Stomach smooth muscle (tissue), 2 donors: ENCODE results near the gene TUSC2.
A peak's percentile ranks its signal among the peaks of the same experiment; 100 is the strongest.

Experiments used
- H3K27ac ChIP-seq: one replicate; pipeline ENCODE4 v1.7.0; 2013; ENCODE audit warnings: mild to moderate bottlenecking, low read length, inconsistent platforms
- H3K27me3 ChIP-seq, 2 donors: one replicate each; pipeline ENCODE4 v1.7.0; 2013; ENCODE audit warnings: low read length in 2 of 2; ENCODE audit not compliant: insufficient read depth in 2 of 2, control insufficient read depth in 1 of 2
- H3K36me3 ChIP-seq, 2 donors: one replicate each; pipeline ENCODE4 v1.7.0; 2013; ENCODE audit warnings: low read length in 2 of 2; ENCODE audit not compliant: control insufficient read depth in 2 of 2, insufficient read depth in 2 of 2
- H3K4me1 ChIP-seq: one replicate; pipeline ENCODE4 v1.7.0; 2013; ENCODE audit warnings: low read length; ENCODE audit not compliant: control insufficient read depth, insufficient read depth
- H3K4me3 ChIP-seq, 2 donors: one replicate each; pipeline ENCODE4 v1.7.0; 2013; ENCODE audit warnings: low read length in 2 of 2
- H3K9ac ChIP-seq, 2 donors: one replicate each; pipeline ENCODE4 v1.7.0; 2013; ENCODE audit warnings: low read length in 2 of 2, mild to moderate bottlenecking in 1 of 2
- H3K9me3 ChIP-seq, 2 donors: one replicate each; pipeline ENCODE4 v1.7.0; 2013; ENCODE audit warnings: low read length in 2 of 2; ENCODE audit not compliant: control insufficient read depth in 2 of 2
- donor health status: healthy.
- donor health status: Pancreatic carcinoma.

TUSC2 gene

GRCh38 chr3:50354186-50354764 lies 26.3 kb upstream of the TUSC2 start:
- Histone ChIP-seq H3K4me1 (peaks cover 67% of the 10 kb centered on the region), H3K4me3 (no peak overlapping the region), H3K36me3 (peaks cover 7 to 31% of the 10 kb centered on the region in 2 donors), H3K9ac (no peak overlapping the region), H3K27me3 (no peaks in the 10 kb centered on the region), H3K27ac (no peak overlapping the region), H3K9me3 (no peaks in the 10 kb centered on the region)

- Histone ChIP-seq H3K4me3 (no peak overlapping the region), H3K4me1 (peaks cover 65% of the 10 kb centered on the region), H3K27me3 (no peaks in the 10 kb centered on the region), H3K27ac (no peak overlapping the region), H3K36me3 (peaks cover 7 to 34% of the 10 kb centered on the region in 2 donors), H3K9me3 (no peaks in the 10 kb centered on the region), H3K9ac (no peak overlapping the region)
These were observed 25.4 kb upstream of the TUSC2 start for GRCh38 chr3:50353245-50354004.

DNA sequence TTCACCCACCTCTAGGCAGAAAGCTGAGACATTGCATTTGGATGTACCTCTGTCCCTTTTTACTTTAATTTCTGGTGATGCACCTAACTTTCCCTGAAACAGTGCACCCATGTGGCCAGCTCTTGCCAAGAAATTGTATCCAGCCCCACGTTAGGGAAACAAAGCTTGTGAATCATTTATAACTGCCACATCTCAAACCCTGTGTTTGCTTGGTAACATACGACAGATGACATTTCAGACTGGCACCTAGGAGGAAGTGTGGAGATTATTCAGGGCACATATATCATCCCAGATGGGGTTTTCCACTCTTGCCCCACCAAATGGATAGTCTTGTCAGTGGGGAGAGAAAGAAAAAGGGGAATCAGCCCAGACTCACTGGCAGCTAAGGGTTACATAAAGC lies 24.8 kb upstream of the TUSC2 start:
- no peaks in the 10 kb centered on the region for H3K9me3 ChIP-seq
- H3K4me1 ChIP-seq = peaks cover 61% of the 10 kb centered on the region

DNA sequence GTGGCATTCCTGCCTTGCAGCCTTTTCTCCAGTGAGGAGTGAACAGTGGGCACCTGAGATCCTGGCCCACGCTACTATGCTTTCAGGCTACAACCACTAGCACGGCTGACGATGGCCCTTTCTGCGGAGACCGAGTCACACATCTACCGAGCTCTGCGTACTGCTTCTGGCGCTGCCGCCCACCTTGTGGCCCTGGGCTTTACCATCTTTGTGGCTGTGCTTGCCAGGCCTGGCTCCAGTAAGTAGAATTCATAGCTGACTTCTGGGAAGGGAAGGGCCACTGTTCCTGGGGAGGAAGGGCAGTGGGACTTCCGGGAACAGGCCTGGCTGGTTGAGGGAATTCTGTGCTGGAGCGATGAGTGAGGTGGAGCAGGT lies 23.3 kb upstream of the TUSC2 start:
- peak overlapping the region; percentile 90 for H3K27ac ChIP-seq
- no peaks in the 10 kb centered on the region for H3K9me3 ChIP-seq
- peaks cover 49% of the 10 kb centered on the region for H3K4me1 ChIP-seq
- peak overlapping the region; percentile 83 to 99 for H3K4me3 ChIP-seq
- peak overlapping the region; percentile 42 to 74 for H3K9ac ChIP-seq
- H3K36me3 ChIP-seq = peaks cover 4 to 39% of the 10 kb centered on the region in 2 donors
- H3K27me3 ChIP-seq = no peaks in the 10 kb centered on the region

More for the DNA sequence above, 24.8 kb upstream of the TUSC2 start:
- Histone ChIP-seq H3K27ac (no peak overlapping the region), H3K27me3 (no peaks in the 10 kb centered on the region), H3K4me3 (no peak overlapping the region), H3K9ac (no peak overlapping the region), H3K36me3 (peaks cover 7 to 40% of the 10 kb centered on the region in 2 donors)

DNA sequence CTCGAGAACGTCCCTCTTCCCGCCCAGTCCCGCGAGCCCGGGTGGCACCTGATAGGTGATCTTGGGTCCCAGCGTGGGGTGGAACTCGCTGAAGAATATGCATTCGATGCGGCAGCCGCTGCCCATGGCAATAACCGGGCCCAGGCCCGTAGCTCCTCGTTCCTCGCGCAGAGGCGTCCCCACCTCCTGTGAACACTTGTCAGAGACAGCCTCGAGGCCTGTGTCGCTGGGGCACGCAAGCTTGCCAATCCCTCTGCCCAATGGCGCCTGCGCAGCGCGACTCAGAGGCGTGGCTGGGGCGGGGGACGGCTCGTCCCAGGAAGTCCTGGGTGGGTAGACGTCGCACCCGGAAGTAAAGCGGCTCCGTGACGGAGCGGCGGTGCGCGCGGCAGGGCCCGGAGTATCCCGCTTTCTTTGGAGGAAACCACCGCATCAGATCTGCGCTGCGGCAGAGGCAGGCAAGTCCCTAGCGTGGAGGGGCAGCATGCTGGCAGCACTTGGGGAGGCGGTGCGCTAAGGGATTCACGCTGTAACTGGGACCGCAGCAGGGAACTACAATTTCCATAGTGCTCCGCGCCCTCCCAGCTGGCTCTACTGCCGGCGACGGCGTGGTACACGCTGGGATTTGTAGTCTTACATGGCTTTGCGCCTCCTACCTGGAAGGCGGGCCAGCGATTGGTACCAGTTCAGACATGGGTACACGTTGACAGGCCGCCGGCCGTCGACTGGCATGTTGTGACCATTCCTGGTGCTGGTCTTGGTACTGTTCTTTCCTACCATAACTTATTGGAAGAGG lies 22.7 kb upstream of the TUSC2 start, which contains the start of the genes CYB561D2 and NPRL2:
Gene CYB561D2 (plus strand): TSS at position 336 of the 796 bp plus-strand sequence. CDS start 572 bp downstream, outside the sequence.
Gene NPRL2 (minus strand): TSS at position 249 of the 796 bp plus-strand sequence. CDS start 123 bp downstream, at position 126.
- peaks cover 4 to 38% of the 10 kb centered on the region in 2 donors for H3K36me3 ChIP-seq
- peak within 1 kb of the TSS; percentile 90 for H3K27ac ChIP-seq
- H3K27me3 ChIP-seq = no peaks in the 10 kb centered on the region
- peaks cover 45% of the 10 kb centered on the region for H3K4me1 ChIP-seq
- H3K9me3 ChIP-seq = no peaks in the 10 kb centered on the region
- peak within 1 kb of the TSS; percentile 83 to 99 for H3K4me3 ChIP-seq
- H3K9ac ChIP-seq = peak within 1 kb of the TSS; percentile 74 to 89

DNA sequence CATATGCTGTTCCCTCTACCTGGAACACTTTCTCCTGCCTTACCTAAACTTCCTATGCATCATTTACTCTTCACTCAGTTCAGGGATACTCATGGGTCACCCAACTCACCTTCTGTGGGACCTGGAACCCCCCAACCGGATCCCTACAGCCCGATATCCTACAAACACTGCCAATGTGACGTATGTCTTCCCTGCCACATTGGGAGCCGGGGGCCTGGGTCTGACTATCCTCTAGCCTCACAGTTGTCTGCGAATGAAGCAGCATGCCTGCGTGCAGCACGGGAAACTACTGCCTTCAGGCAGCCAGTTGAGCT lies 22.1 kb upstream of the TUSC2 start:
- Histone ChIP-seq H3K9ac (peak overlapping the region; percentile 74 to 89), H3K4me1 (peaks cover 45% of the 10 kb centered on the region), H3K27ac (peak overlapping the region; percentile 90), H3K36me3 (peaks cover 4 to 32% of the 10 kb centered on the region in 2 donors), H3K9me3 (no peaks in the 10 kb centered on the region), H3K27me3 (peaks cover 0 to 3% of the 10 kb centered on the region in 2 donors), H3K4me3 (peak overlapping the region; percentile 83 to 99)

DNA sequence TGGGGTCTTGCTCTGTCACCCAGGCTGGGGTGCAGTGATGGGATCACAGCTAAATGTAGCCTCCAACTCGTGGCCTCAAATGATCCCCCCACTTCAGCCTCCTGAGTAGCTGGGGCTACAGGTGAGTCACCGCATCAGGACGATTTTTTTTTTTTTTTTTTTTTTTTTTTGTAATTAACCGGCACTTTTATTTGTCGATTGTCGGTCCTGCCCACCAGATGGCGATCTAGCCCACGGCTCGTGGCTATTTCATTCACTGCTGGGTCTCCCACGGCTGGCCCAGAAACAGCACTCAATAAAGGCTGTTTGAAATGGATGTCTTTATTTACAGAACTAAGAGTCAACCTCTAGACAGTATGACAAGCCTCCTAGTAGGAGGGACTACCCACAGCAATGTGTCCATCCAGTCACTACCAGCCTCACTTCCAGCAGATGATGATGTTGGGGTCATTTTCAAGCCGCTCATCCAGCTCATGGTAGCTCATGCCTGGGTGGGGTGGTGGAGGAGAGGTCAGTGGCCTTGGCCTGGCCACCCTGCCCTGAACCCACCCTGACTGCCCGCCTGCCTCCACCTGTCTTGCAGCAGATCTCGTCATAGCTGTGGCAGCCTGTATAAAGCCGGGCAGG lies 19.3 kb upstream of the TUSC2 start:
- peaks cover 0 to 14% of the 10 kb centered on the region in 2 donors for H3K36me3 ChIP-seq
- no peak overlapping the region for H3K27ac ChIP-seq
- peaks cover 43% of the 10 kb centered on the region for H3K4me1 ChIP-seq
- no peak overlapping the region for H3K4me3 ChIP-seq
- no peaks in the 10 kb centered on the region for H3K9me3 ChIP-seq
- peaks cover 3 to 4% of the 10 kb centered on the region in 2 donors for H3K27me3 ChIP-seq
- H3K9ac ChIP-seq = no peak overlapping the region

DNA sequence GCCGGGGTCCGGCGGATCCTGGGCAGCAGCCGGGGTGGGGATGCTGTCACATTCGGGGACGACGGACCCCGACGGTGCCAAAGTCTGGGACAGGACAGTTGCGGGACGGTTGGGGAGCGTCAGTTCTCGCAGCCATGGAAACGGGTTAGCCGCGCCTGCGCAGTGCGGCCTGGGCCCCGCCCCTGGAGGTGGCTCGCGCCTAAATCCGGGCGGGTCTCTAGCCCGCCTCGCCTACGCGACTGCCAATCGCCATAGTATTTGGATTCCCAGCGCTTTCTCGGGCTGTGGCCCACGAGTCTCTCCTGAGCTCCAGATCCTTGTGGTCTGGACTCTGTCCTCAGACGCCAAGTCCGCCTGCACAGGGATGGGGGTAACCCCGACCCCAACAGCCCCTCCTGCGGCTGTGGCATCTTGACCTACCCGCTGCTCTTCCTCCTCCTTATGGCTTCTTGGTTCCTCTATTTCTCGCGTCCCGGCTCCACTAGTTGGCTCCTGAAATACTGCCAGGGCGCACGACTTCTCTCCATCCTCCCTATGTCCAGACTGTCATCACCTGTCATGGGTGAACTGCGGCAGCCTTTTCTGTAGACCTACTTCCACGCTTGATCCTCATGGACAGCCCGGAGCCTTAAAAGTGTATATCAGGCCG lies 17.7 kb upstream of the TUSC2 start, which contains the start of gene ZMYND10:
Gene ZMYND10 (minus strand): TSS at position 147 of the 649 bp plus-strand sequence. CDS start 153 bp downstream, outside the sequence.
- H3K4me1 ChIP-seq = peaks cover 40% of the 10 kb centered on the region
- H3K27me3 ChIP-seq = peaks cover 3 to 4% of the 10 kb centered on the region in 2 donors
- peak within 1 kb of the TSS; percentile 36 to 46 for H3K9ac ChIP-seq
- peaks cover 0 to 14% of the 10 kb centered on the region in 2 donors for H3K36me3 ChIP-seq
- no peaks in the 10 kb centered on the region for H3K9me3 ChIP-seq
- H3K27ac ChIP-seq = no peak within 1 kb of the TSS
- peak within 1 kb of the TSS; percentile 33 to 69 for H3K4me3 ChIP-seq

- peaks cover 0 to 14% of the 10 kb centered on the region in 2 donors for H3K36me3 ChIP-seq
- H3K4me1 ChIP-seq = peaks cover 42% of the 10 kb centered on the region
- H3K9me3 ChIP-seq = no peaks in the 10 kb centered on the region
- peak overlapping the region in 1 of 2 donors; percentile 46 for H3K9ac ChIP-seq
- H3K27ac ChIP-seq = no peak overlapping the region
- peaks cover 3 to 4% of the 10 kb centered on the region in 2 donors for H3K27me3 ChIP-seq
- H3K4me3 ChIP-seq = peak overlapping the region; percentile 33 to 69
These were observed 17.0 kb upstream of the TUSC2 start for GRCh38 chr3:50345008-50345407.
